NCI-H774 (cell line): ENCODE results near the gene HOXB8.

Experiments used
- DNase-seq: peaks from one replicate; lab custom pipeline; 2025; lab: John Stamatoyannopoulos, UW

The HOXB8 gene

GRCh38 chr17:48637323-48638260 lies 22.5 kb upstream of the HOXB8 start:
- no peak for DNase-seq

- peak; percentile 64 for DNase-seq
Observed at GRCh38 chr17:48636177-48637018, 21.3 kb upstream of the HOXB8 start.

- DNase-seq: no peak
Observed at GRCh38 chr17:48634493-48635208, 19.6 kb upstream of the HOXB8 start.

GRCh38 chr17:48633266-48633677 lies 18.2 kb upstream of the HOXB8 start:
- no peak for DNase-seq

GRCh38 chr17:48632579-48633265 lies 17.6 kb upstream of the HOXB8 start:
- no peak for DNase-seq

- DNase-seq: no peak
Observed at GRCh38 chr17:48631693-48632578, 16.8 kb upstream of the HOXB8 start.

GRCh38 chr17:48630925-48631692 lies 16.0 kb upstream of the HOXB8 start:
- no peak for DNase-seq

GRCh38 chr17:48630009-48630924 lies 15.2 kb upstream of the HOXB8 start:
- DNase-seq: no peak

GRCh38 chr17:48629411-48629759 lies 14.3 kb upstream of the HOXB8 start:
- DNase-seq: no peak

- no peak for DNase-seq
Observed at GRCh38 chr17:48628649-48629410, 13.7 kb upstream of the HOXB8 start.

GRCh38 chr17:48627623-48628521 lies 12.8 kb upstream of the HOXB8 start:
- DNase-seq: no peak

GRCh38 chr17:48627118-48627597 lies 12.1 kb upstream of the HOXB8 start:
- no peak for DNase-seq

GRCh38 chr17:48626245-48627117 lies 11.4 kb upstream of the HOXB8 start, which contains the start of gene HOXB9:
TSS of gene HOXB9 (minus strand) at chr17:48626358. CDS start at chr17:48626269, 89 bp downstream.
- DNase-seq: peak; percentile 77

GRCh38 chr17:48625495-48626244 lies 10.6 kb upstream of the HOXB8 start:
- peak; percentile 78 for DNase-seq
